HCT116 (cell line): Measurements from ENCODE around the gene FGF14.

Source experiments
- CEBPB ChIP-seq: IDR thresholded peaks from 2 replicates; pipeline ENCODE4 v1.6.1; 2012; ENCODE audit warnings: low read depth
- EGR1 ChIP-seq: IDR thresholded peaks from 2 replicates; pipeline ENCODE4 v1.6.1; 2012; ENCODE audit warnings: low read depth
- EZH2 ChIP-seq: fragments of 200-600 bp; sonication (generic); IDR thresholded peaks from 2 replicates; pipeline ENCODE4 v1.6.1; 2017; ENCODE audit warnings: antibody characterized with exemption, mixed run types
- EZH2phosphoT487 ChIP-seq: fragments of 200-600 bp; IDR thresholded peaks from 2 replicates; pipeline ENCODE4 v1.6.1; 2018; ENCODE audit warnings: antibody characterized with exemption, borderline replicate concordance
- MAX ChIP-seq: IDR thresholded peaks from 2 replicates; pipeline ENCODE4 v1.6.1; 2012
- POLR2A ChIP-seq: IDR thresholded peaks from 2 replicates; pipeline ENCODE4 v1.7.0; 2011; ENCODE audit warnings: borderline replicate concordance; ENCODE audit not compliant: insufficient read depth, insufficient read length; ENCODE audit errors: extremely low read depth
- POLR2AphosphoS5 ChIP-seq: IDR thresholded peaks from 2 replicates; pipeline ENCODE4 v1.6.1; 2011; ENCODE audit warnings: mild to moderate bottlenecking, low read depth, low read length, moderate library complexity
- RAD21 ChIP-seq: IDR thresholded peaks from 2 replicates; pipeline ENCODE4 v1.6.1; 2012; ENCODE audit warnings: low read depth, mild to moderate bottlenecking
- REST ChIP-seq: IDR thresholded peaks from 2 replicates; pipeline ENCODE4 v1.6.1; 2012; ENCODE audit warnings: low read depth
- SIN3A ChIP-seq: IDR thresholded peaks from 2 replicates; pipeline ENCODE4 v1.6.1; 2012; ENCODE audit warnings: low read depth
- YY1 ChIP-seq: IDR thresholded peaks from 2 replicates; pipeline ENCODE4 v1.6.1; 2011; ENCODE audit warnings: low read length, low read depth, moderate library complexity, mild to moderate bottlenecking; ENCODE audit not compliant: insufficient replicate concordance; ENCODE audit errors: extremely low read depth
- ZBTB33 ChIP-seq: IDR thresholded peaks from 2 replicates; pipeline ENCODE4 v1.6.1; 2011; ENCODE audit warnings: mild to moderate bottlenecking, low read length, moderate library complexity; ENCODE audit not compliant: insufficient replicate concordance; ENCODE audit errors: extremely low read depth
- ZFX ChIP-seq: fragments of 450-650 bp; IDR thresholded peaks from 2 replicates; pipeline ENCODE4 v1.6.1; 2017
- TF ChIP-seq, protein P1 (sequence below), 3 experiments: fragments of 200-600 bp in 1 of 3; sonication (generic) in 1 of 3; IDR thresholded peaks in 2 of 3; conservative IDR thresholded peaks in 1 of 3; 2 replicates each; pipeline ENCODE4 v1.5.1; 2012 to 2017; ENCODE audit warnings: low read depth in 2 of 3, low read length in 2 of 3, antibody characterized with exemption in 1 of 3, borderline replicate concordance in 1 of 3, control low read depth in 1 of 3, mild to moderate bottlenecking in 1 of 3, mixed read lengths in 1 of 3, mixed run types in 1 of 3, moderate library complexity in 1 of 3; ENCODE audit not compliant: insufficient read depth in 1 of 3

GRCh38 chr13:102208347-102208746 is 193.5 kb downstream of the FGF14 start:
- no peak for TF ChIP-seq CEBPB
- TF ChIP-seq MAX: no peak
- TF ChIP-seq ZBTB33: no peak
- TF ChIP-seq, protein P1, sequence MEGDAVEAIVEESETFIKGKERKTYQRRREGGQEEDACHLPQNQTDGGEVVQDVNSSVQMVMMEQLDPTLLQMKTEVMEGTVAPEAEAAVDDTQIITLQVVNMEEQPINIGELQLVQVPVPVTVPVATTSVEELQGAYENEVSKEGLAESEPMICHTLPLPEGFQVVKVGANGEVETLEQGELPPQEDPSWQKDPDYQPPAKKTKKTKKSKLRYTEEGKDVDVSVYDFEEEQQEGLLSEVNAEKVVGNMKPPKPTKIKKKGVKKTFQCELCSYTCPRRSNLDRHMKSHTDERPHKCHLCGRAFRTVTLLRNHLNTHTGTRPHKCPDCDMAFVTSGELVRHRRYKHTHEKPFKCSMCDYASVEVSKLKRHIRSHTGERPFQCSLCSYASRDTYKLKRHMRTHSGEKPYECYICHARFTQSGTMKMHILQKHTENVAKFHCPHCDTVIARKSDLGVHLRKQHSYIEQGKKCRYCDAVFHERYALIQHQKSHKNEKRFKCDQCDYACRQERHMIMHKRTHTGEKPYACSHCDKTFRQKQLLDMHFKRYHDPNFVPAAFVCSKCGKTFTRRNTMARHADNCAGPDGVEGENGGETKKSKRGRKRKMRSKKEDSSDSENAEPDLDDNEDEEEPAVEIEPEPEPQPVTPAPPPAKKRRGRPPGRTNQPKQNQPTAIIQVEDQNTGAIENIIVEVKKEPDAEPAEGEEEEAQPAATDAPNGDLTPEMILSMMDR (IDR thresholded peaks at IDR 0.05 in 2 of 3, conservative IDR thresholded peaks at IDR 0.05 in 1 of 3; ENCODE audit: borderline replicate concordance in 1 of 3, insufficient read depth in 1 of 3, low read depth in 2 of 3, low read length in 2 of 3): no peak
- no peak for TF ChIP-seq POLR2AphosphoS5
- TF ChIP-seq POLR2A: no peak
- no peak for TF ChIP-seq EZH2
- no peak for TF ChIP-seq REST
- no peak for TF ChIP-seq SIN3A
- no peak for TF ChIP-seq RAD21
- TF ChIP-seq EGR1: no peak
- TF ChIP-seq EZH2phosphoT487: no peak
- TF ChIP-seq YY1: no peak
- no peak for TF ChIP-seq ZFX
